ENCODE data around the gene CDKAL1.
"Not testable (repeated sequence)": the region's sequence is repeated elsewhere in the genome, so short reads cannot be mapped to it uniquely, and the experiment has no call there.

The CDKAL1 gene

GRCh38 chr6:20594299-20594853, 60.1 kb downstream of the CDKAL1 start:
- DNase-seq (ENCODE audit: low spot score): not testable (repeated sequence)

- DNase-seq (ENCODE audit: low spot score): no peak
Observed at GRCh38 chr6:20599302-20600051, 65.2 kb downstream of the CDKAL1 start.

- no peak for DNase-seq (ENCODE audit: low spot score)
Observed at GRCh38 chr6:20600831-20601230, 66.6 kb downstream of the CDKAL1 start.

GRCh38 chr6:20604159-20604558, 69.9 kb downstream of the CDKAL1 start:
- DNase-seq (ENCODE audit: low spot score): no peak

GRCh38 chr6:20605061-20605460, 70.8 kb downstream of the CDKAL1 start:
- no peak for DNase-seq (ENCODE audit: low spot score)

GRCh38 chr6:20605581-20605980, 71.3 kb downstream of the CDKAL1 start:
- no peak for DNase-seq (ENCODE audit: low spot score)

GRCh38 chr6:20606831-20607230, 72.6 kb downstream of the CDKAL1 start:
- no peak for DNase-seq (ENCODE audit: low spot score)

- no peak for DNase-seq (ENCODE audit: low spot score)
Observed at GRCh38 chr6:20608356-20608755, 74.1 kb downstream of the CDKAL1 start.

GRCh38 chr6:20608905-20609304, 74.6 kb downstream of the CDKAL1 start:
- DNase-seq (ENCODE audit: low spot score): no peak

- not testable (repeated sequence) for DNase-seq (ENCODE audit: low spot score)
Observed at GRCh38 chr6:20609924-20610323, 75.7 kb downstream of the CDKAL1 start.

- no peak for DNase-seq (ENCODE audit: low spot score)
Observed at GRCh38 chr6:20610636-20611370, 76.5 kb downstream of the CDKAL1 start.

GRCh38 chr6:20617537-20617936, 83.3 kb downstream of the CDKAL1 start:
- not testable (repeated sequence) for DNase-seq (ENCODE audit: low spot score)

- DNase-seq (ENCODE audit: low spot score): no peak
Observed at GRCh38 chr6:20620043-20620442, 85.8 kb downstream of the CDKAL1 start.

GRCh38 chr6:20623761-20624160, 89.5 kb downstream of the CDKAL1 start:
- DNase-seq (ENCODE audit: low spot score): no peak

GRCh38 chr6:20626165-20626564, 91.9 kb downstream of the CDKAL1 start:
- no peak for DNase-seq (ENCODE audit: low spot score)

GRCh38 chr6:20629509-20629908, 95.3 kb downstream of the CDKAL1 start:
- DNase-seq (ENCODE audit: low spot score): no peak

GRCh38 chr6:20630136-20630535, 95.9 kb downstream of the CDKAL1 start:
- DNase-seq (ENCODE audit: low spot score): no peak

GRCh38 chr6:20630617-20631548, 96.6 kb downstream of the CDKAL1 start:
- no peak for DNase-seq (ENCODE audit: low spot score)

- DNase-seq (ENCODE audit: low spot score): no peak
Observed at GRCh38 chr6:20631549-20631924, 97.3 kb downstream of the CDKAL1 start.

GRCh38 chr6:20632696-20633095, 98.4 kb downstream of the CDKAL1 start:
- DNase-seq (ENCODE audit: low spot score): no peak

GRCh38 chr6:20633566-20634340, 99.5 kb downstream of the CDKAL1 start:
- no peak for DNase-seq (ENCODE audit: low spot score)

Measured in CD4-positive, alpha-beta T cell treated with Interleukin-2 at 100 ng/mL for 4 hours (primary cell).